SIG-M5 treated with dmso at 0.1 percent for 504 hours (cell line): ENCODE data around the gene ASTN2.

Source experiments
- DNase-seq: peaks from one replicate; lab custom pipeline; 2025; ENCODE audit not compliant: unreplicated experiment; lab: John Stamatoyannopoulos, UW

The ASTN2 gene

GRCh38 chr9:116688806-116689485, 725.9 kb downstream of the ASTN2 start:
- DNase-seq: no peak

GRCh38 chr9:116687754-116688135, 727.1 kb downstream of the ASTN2 start:
- DNase-seq: no peak

GRCh38 chr9:116687074-116687753, 727.6 kb downstream of the ASTN2 start, which contains the start of gene TRIM32:
TSS of gene TRIM32 (plus strand) at chr9:116687305. CDS start at chr9:116697743, 10,438 bp downstream.
- peak; percentile 65 for DNase-seq

GRCh38 chr9:116686693-116687073, 728.2 kb downstream of the ASTN2 start:
- DNase-seq: no peak

- no peak for DNase-seq
Measured at GRCh38 chr9:116686135-116686534, 728.7 kb downstream of the ASTN2 start.

GRCh38 chr9:116685166-116685565, 729.7 kb downstream of the ASTN2 start:
- DNase-seq: no peak

GRCh38 chr9:116683535-116683934, 731.3 kb downstream of the ASTN2 start:
- DNase-seq: no peak

- DNase-seq: no peak
Measured at GRCh38 chr9:116674210-116674980, 740.5 kb downstream of the ASTN2 start.

- DNase-seq: no peak
Measured at GRCh38 chr9:116673375-116673774, 741.5 kb downstream of the ASTN2 start.

- DNase-seq: peak; percentile 74
Measured at GRCh38 chr9:116671605-116672004, 743.3 kb downstream of the ASTN2 start.

- no peak for DNase-seq
Measured at GRCh38 chr9:116668970-116669695, 745.7 kb downstream of the ASTN2 start.

GRCh38 chr9:116663581-116663980, 751.3 kb downstream of the ASTN2 start:
- DNase-seq: no peak

- no peak for DNase-seq
Measured at GRCh38 chr9:116662646-116663310, 752.1 kb downstream of the ASTN2 start.

- peak; percentile 68 for DNase-seq
Measured at GRCh38 chr9:116661037-116661954, 753.6 kb downstream of the ASTN2 start.

GRCh38 chr9:116658265-116658664, 756.6 kb downstream of the ASTN2 start:
- no peak for DNase-seq

- DNase-seq: no peak
Measured at GRCh38 chr9:116656977-116657376, 757.9 kb downstream of the ASTN2 start.

GRCh38 chr9:116656501-116656971, 758.3 kb downstream of the ASTN2 start:
- DNase-seq: no peak

GRCh38 chr9:116654059-116654355, 760.9 kb downstream of the ASTN2 start:
- DNase-seq: no peak

- DNase-seq: no peak
Measured at GRCh38 chr9:116653348-116654058, 761.4 kb downstream of the ASTN2 start.
